DND-41 (cell line): ENCODE data around the gene MT4.

ENCODE experiments used
- ATAC-seq: fragments of 200-7000 bp; cut with Tn5 transposase; 3 replicates; pipeline ENCODE4 v1.9.1; 2021; ENCODE audit warnings: low read depth; ENCODE audit not compliant: insufficient read depth
- DNase-seq: peaks from one replicate; pipeline ENCODE4 v3.0.0-alpha.2; 2020
- H2AFZ ChIP-seq: 2 replicates; pipeline ENCODE4 v1.6.0; 2012; ENCODE audit warnings: low read depth, low read length
- H3K27ac ChIP-seq: 2 replicates; pipeline ENCODE4 v1.5.1; 2012; ENCODE audit warnings: low read length, inconsistent platforms
- H3K27me3 ChIP-seq: fragments of 200-600 bp; sonication (generic); 2 replicates; pipeline ENCODE4 v1.6.0; 2012; ENCODE audit warnings: low read length, mild to moderate bottlenecking, inconsistent platforms; ENCODE audit not compliant: insufficient read depth, poor library complexity
- H3K36me3 ChIP-seq: 2 replicates; pipeline ENCODE4 v1.5.1; 2012; ENCODE audit warnings: low read length, inconsistent platforms; ENCODE audit not compliant: insufficient read depth
- H3K4me1 ChIP-seq: 2 replicates; pipeline ENCODE4 v1.5.1; 2012; ENCODE audit warnings: mild to moderate bottlenecking, low read length; ENCODE audit not compliant: insufficient read depth
- H3K4me2 ChIP-seq: 2 replicates; pipeline ENCODE4 v1.6.0; 2012; ENCODE audit warnings: mild to moderate bottlenecking, moderate library complexity, low read length, inconsistent platforms; ENCODE audit not compliant: insufficient read depth
- H3K4me3 ChIP-seq, 2 experiments: fragments of 200-600 bp in 1 of 2; shearing (Covaris generic) in 1 of 2; 2 replicates each; pipeline ENCODE4 v1.5.1; 2012 to 2016; ENCODE audit warnings: inconsistent platforms in 2 of 2, low read length in 2 of 2, mild to moderate bottlenecking in 2 of 2, low read depth in 1 of 2, moderate library complexity in 1 of 2
- H3K79me2 ChIP-seq: 2 replicates; pipeline ENCODE4 v1.6.0; 2012; ENCODE audit warnings: low read length, inconsistent platforms; ENCODE audit not compliant: insufficient read depth
- H3K9ac ChIP-seq: 2 replicates; pipeline ENCODE4 v1.6.0; 2012; ENCODE audit warnings: low read depth, mild to moderate bottlenecking, inconsistent platforms, low read length, moderate library complexity
- H3K9me3 ChIP-seq: 2 replicates; pipeline ENCODE4 v1.5.1; 2012; ENCODE audit warnings: low read length, moderate library complexity, mild to moderate bottlenecking, inconsistent platforms; ENCODE audit not compliant: insufficient read depth, severe bottlenecking
- H4K20me1 ChIP-seq: 2 replicates; pipeline ENCODE4 v1.6.0; 2012; ENCODE audit warnings: low read length; ENCODE audit not compliant: insufficient read depth
- EZH2 ChIP-seq: IDR thresholded peaks from 3 replicates; pipeline ENCODE4 v1.6.1; 2012; ENCODE audit warnings: borderline replicate concordance, low read depth, mild to moderate bottlenecking, moderate library complexity, low read length, inconsistent platforms; ENCODE audit not compliant: severe bottlenecking
- TF ChIP-seq, protein P1 (sequence below): IDR thresholded peaks from 2 replicates; pipeline ENCODE4 v1.5.1; 2012; ENCODE audit warnings: borderline replicate concordance, low read length, moderate library complexity, mild to moderate bottlenecking; ENCODE audit not compliant: poor library complexity, severe bottlenecking; ENCODE audit errors: extremely low read depth

MT4 gene

GRCh38 chr16:56605475-56605874 lies 40.6 kb downstream of the MT4 start:
- Histone ChIP-seq H4K20me1 (no peaks in the 10 kb centered on the region), H3K4me1 (peaks cover 33% of the 10 kb centered on the region), H3K27ac (no peak overlapping the region), H3K4me3 (no peak overlapping the region), H3K79me2 (no peaks in the 10 kb centered on the region), H3K4me2 (no peak overlapping the region), H2AFZ (no peak overlapping the region), H3K9ac (no peak overlapping the region), H3K9me3 (no peaks in the 10 kb centered on the region), H3K36me3 (no peaks in the 10 kb centered on the region), H3K27me3 (peaks cover 3% of the 10 kb centered on the region)
- ATAC-seq (no peak), DNase-seq (no peak)
- TF ChIP-seq EZH2: no peak
- TF ChIP-seq, protein P1, sequence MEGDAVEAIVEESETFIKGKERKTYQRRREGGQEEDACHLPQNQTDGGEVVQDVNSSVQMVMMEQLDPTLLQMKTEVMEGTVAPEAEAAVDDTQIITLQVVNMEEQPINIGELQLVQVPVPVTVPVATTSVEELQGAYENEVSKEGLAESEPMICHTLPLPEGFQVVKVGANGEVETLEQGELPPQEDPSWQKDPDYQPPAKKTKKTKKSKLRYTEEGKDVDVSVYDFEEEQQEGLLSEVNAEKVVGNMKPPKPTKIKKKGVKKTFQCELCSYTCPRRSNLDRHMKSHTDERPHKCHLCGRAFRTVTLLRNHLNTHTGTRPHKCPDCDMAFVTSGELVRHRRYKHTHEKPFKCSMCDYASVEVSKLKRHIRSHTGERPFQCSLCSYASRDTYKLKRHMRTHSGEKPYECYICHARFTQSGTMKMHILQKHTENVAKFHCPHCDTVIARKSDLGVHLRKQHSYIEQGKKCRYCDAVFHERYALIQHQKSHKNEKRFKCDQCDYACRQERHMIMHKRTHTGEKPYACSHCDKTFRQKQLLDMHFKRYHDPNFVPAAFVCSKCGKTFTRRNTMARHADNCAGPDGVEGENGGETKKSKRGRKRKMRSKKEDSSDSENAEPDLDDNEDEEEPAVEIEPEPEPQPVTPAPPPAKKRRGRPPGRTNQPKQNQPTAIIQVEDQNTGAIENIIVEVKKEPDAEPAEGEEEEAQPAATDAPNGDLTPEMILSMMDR: no peak

DNA sequence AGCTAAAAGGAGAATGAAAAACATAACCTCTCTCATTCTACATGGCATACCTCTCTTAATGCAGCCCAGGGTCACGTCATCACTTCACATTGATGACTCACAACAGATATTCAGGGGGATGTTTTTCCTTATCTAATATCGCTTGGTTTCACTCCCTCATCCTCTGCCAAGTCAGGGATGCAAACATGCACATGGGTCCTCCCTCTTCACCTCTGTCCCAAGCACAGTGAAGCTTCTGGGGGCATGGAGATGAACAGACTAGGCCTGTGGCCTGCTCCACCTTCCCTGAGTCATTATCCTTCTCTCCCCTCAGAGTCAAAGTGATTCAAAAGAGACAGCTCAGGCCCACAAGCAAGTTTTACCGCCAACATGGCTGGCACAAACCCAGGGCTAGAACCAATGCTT lies 41.2 kb downstream of the MT4 start:
- Histone ChIP-seq H3K79me2 (no peaks in the 10 kb centered on the region), H4K20me1 (no peaks in the 10 kb centered on the region), H3K9me3 (no peaks in the 10 kb centered on the region), H3K4me1 (peaks cover 39% of the 10 kb centered on the region), H3K9ac (no peak overlapping the region), H3K27me3 (peaks cover 3% of the 10 kb centered on the region), H2AFZ (no peak overlapping the region), H3K4me2 (no peak overlapping the region), H3K27ac (no peak overlapping the region), H3K4me3 (no peak overlapping the region), H3K36me3 (no peaks in the 10 kb centered on the region)
- ATAC-seq (no peak), DNase-seq (no peak)
- TF ChIP-seq, protein P1: no peak
- TF ChIP-seq EZH2: no peak

DNA sequence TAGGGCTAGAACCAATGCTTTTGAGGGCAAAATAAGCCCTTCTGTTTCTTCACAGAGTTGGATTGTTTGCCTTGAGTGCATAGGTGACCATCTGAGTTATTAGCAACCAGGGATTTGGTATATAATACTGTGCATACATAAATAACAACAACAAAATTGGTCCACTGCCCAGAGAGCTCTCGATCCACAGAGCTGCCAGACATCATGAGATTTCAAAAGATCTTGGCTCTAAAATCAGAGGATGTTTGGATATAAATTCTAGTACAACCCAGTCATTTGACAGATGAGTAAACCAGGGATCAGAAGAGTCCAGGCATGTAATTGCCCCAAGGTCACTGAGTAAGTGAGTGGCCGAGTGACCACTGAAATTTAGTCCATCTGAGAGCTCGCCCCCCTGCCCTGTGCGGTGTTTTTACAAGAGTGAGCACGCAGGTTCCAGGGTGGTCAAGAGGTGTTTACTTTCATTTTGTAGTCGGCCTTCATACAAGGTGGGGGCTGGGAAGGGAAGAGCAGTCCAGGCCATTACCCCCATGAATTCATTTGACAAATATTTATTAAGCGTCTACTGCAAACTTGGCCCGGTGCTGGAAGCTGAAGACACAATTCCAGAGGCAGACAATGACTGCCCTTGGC lies 41.7 kb downstream of the MT4 start:
- Histone ChIP-seq H3K27me3 (no peaks in the 10 kb centered on the region), H3K4me2 (no peak overlapping the region), H3K9me3 (no peaks in the 10 kb centered on the region), H2AFZ (no peak overlapping the region), H3K9ac (no peak overlapping the region), H3K79me2 (no peaks in the 10 kb centered on the region), H3K36me3 (no peaks in the 10 kb centered on the region), H4K20me1 (no peaks in the 10 kb centered on the region), H3K4me1 (peaks cover 41% of the 10 kb centered on the region), H3K4me3 (no peak overlapping the region), H3K27ac (no peak overlapping the region)
- DNase-seq (no peak), ATAC-seq (no peak)
- TF ChIP-seq, protein P1: no peak
- no peak for TF ChIP-seq EZH2

GRCh38 chr16:56607109-56607618 lies 42.3 kb downstream of the MT4 start:
- TF ChIP-seq EZH2: no peak
- TF ChIP-seq, protein P1: no peak
- peak overlapping the region; percentile 88; the same call in 1 of the 2 replicates for H2AFZ ChIP-seq
- no peaks in the 10 kb centered on the region for H3K79me2 ChIP-seq
- H4K20me1 ChIP-seq: no peaks in the 10 kb centered on the region
- no peaks in the 10 kb centered on the region for H3K36me3 ChIP-seq
- no peak overlapping the region for H3K4me3 ChIP-seq
- H3K27ac ChIP-seq: peak overlapping the region; percentile 87; the same call in 1 of the 2 replicates
- no peaks in the 10 kb centered on the region for H3K27me3 ChIP-seq
- H3K9me3 ChIP-seq: no peaks in the 10 kb centered on the region
- ATAC-seq (no peak), DNase-seq (no peak)
- H3K9ac ChIP-seq: no peak overlapping the region
- H3K4me2 ChIP-seq: no peak overlapping the region; the same call in 1 of the 2 replicates
- H3K4me1 ChIP-seq: peaks cover 41% of the 10 kb centered on the region
